Daoy (cell line): Measurements from ENCODE around the gene ZNF664. TPM values are rescaled to one million over a fixed set of nuclear protein-coding genes. Genes with fewer than 3 reads are reported as not detected.

Experiments
- DNase-seq: peaks from one replicate; pipeline ENCODE4 v3.0.0-alpha.2; 2015; ENCODE audit warnings: low read depth
- total RNA-seq: library from RNA; depleted of rRNA; stranded (reverse); fragments of >200 nt; shearing (Covaris generic); gene quantifications from 2 replicates; pipeline ENCODE4 v1.2.3, GENCODE V29; 2014

The ZNF664 gene
- total RNA-seq, 1 experiment from 2014 or later = 50.9 TPM

DNA sequence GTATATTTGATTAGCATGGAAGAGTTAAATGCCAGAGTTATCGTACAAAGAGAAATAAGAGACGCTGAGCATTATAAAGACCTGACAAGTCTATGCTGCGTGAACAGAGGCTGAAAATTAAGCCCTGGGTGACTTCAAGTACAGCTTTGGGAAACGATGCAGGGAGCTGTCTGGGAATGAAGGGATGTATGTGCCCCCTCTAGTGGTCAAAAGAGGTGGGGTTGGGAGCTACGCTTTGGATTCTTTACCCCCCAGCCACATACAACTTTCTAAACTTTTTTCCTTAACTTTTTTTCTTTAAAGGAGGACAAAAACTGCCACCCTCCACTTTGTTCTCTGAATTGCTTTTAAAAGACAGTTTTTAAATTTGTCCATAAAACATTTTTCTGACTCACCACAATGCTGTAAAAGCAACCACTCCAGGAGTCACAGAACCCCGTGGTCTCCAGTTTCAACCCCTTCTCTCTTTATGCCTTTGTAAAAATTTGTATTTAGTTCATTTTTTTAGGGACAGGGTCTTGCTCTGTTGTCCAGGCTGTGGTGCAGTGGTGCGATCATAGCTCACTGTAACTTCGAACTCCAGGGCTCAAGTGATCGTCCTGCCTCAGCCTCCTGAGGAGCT, 59.4 kb downstream of the ZNF664 start:
- DNase-seq = peak; percentile 69

DNA sequence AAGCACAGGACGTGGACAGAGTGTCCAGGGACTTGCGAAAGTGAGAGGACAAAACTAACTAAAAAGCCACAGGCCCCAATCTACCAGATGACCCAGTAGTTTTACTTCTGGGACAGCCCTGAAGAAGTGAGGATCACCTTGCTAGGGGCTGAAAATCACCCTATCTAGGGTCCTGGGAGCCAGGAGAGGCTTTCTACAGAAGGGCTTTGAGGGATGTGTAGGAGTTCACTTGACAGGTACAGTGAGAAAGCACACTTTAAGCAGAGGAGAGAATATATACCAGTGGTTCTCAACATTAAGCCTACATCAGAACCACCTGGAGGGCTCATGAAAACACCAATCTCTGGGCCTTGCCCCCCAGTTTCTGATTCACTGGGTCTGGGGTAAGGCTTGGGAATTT, 60.8 kb downstream of the ZNF664 start:
- no peak for DNase-seq

DNA sequence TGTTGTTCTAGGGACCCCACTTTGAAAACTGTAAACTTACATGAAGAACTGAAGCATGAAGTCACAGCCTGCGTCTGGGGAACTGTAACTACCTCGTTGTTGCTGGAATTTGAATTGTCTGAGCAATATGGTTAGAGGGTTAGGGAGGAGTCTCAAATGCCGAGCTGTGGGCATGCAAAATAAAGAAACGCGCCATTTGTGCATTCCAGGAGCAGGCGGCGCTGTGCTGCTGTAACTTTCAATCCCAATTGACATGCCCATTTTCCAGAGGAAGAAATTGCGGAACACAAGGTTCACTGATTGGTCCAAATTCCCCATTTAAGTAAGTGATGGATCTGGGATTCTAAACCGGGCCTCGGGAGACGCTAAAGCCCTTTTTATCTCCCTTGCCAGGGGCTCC, 61.3 kb downstream of the ZNF664 start:
- DNase-seq = no peak

DNA sequence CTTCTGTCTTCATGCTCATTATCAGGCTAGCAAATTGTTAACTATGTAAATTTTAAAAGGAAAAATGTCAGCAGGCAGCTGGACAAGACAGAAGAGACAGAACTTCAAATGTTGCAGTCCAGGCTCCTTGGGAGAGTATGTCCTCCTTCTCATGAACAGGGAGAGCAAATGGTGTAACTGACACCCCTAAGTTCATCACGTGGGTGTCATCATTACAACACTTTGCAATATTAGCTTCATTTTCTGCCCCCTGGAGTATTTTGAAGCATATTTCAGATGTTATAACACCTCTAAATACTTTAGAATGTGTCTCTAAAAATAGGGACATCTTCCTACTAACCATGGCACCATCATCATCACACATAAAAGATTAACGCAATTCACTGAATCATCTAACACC, 62.1 kb downstream of the ZNF664 start:
- DNase-seq = no peak

DNA sequence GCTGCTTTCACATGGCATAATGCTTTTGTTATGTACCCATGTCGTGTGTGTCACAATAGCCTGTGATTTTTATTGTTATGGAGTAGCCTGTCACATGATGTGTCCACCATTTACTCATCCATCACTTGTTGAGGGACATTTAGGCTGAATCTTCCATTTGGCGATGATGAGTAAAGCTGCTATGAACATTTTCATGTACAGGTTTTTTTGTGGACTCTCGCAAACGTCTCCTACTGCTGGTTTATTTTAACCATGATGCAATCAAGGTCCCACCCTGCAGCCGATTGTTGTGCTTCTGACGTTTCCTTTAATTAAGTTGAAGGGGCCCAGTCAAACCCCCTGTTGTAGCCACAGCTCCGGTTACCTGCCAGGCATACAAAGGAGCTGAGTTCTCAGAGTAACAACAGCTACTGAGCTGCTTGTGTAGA, 63.2 kb downstream of the ZNF664 start:
- DNase-seq = no peak

DNA sequence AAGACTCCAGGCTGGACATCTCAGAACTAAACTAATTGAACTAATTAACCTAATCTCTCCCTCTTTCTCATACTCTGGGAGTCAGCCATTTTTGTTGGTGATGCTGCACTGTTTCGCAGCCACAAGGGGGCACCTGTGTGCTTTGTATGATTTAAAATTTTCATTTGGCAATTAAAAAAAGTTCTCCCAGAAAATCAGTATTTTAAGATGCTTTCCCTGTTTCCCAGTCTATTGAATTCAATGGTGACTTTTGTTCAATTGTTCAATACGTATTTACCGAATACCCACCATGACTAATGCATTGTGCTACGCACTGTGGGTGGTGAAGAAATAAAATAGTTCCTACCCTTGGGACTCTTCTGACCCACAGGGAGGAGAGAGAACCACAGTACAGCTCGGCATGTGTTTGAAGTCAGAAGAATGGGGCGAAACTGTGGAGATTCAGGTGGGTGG, 63.7 kb downstream of the ZNF664 start:
- DNase-seq = peak; percentile 48

DNA sequence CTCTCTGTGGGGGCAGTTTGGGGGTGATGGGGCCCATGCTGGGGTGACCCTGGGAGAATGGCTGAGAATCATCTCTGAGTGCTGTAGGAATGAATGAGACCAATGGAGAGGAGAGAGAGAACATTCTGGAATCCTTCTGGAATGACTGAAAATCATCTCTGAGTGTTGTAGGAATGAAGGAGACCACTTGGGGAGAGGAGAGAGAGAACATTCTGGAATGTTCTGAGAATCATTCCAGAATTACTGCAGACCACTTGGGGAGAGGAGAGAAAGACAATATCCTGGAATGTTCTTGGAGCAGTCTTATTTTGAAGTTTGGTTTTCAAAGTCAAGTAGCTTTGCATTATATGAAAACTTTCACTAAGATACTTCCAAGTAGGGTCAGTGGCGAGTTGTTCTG, 64.3 kb downstream of the ZNF664 start:
- no peak for DNase-seq

DNA sequence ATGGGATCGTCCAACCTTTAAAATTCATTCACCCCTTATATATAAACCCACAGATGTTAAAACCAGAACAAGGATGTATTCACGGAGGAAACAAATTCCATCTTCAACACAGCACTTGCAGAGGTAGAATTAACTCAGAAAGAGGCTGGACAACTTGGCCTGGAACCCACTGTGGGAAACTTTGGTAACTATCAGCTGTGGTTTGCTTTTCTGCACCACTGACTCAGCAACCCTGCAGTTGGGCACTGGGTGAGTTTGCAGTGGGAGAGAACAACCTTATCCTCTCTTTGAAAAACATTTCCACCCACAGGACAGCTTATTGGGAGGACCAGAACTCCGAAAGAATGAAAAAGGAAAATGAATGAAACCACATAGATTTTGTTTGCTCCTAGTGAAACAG, 66.3 kb downstream of the ZNF664 start:
- peak; percentile 58 for DNase-seq

DNA sequence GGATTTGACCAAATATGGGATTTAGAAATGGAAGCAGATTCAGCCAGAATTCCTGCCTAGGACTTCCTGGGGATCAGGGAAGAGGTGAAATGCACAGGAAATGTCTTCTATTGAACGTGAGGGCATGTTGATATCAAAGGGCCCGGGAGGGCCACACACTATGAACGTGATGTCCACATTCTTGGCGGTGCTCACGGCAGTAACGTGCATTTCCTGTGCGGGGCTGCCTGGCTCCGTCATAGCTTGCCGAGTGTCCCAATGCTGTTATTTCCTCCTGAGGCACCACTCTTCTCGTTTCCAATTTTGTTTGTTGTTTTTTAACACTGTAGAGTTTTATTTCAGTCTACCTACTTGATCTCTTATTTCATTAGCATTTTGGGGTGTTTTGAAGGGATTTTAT, 67.3 kb downstream of the ZNF664 start:
- DNase-seq = no peak

DNA sequence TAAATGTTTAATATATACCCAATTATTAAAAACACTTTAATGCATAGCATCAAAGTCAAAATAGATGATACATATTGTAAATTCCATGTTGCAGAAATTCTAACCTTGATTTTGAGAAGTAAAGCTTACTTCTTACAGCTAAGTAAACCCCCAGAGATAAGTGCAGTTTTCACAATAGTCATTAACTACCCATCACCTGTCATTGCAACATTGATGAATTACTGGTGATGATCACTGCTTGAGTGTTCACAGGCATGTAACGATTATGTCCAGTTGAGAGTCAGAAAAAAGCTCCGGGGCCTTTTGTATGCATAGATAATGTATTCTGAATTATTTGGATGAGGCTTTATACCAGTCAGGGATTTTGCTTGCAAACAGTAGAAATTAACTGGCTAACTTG, 67.7 kb downstream of the ZNF664 start:
- DNase-seq = no peak

DNA sequence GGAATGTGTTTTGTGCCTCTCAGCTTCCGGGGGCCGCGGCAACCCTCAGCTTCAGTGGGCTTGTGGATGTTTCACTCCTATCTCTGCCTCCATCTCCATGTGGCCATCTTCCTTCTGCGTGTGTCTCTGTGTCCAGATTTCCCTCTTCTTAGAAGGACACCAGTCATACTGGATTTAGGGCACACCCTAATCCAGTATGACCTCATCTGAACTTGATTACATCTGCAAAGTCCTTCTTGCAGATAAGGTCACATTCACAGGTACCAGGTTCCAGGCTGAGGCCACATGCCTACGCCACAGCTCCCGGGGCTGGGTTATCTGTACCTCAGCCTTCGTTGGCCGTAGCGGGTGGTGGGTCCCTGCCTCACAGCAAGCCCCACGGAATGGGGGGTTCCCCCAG, 68.9 kb downstream of the ZNF664 start:
- DNase-seq = no peak

DNA sequence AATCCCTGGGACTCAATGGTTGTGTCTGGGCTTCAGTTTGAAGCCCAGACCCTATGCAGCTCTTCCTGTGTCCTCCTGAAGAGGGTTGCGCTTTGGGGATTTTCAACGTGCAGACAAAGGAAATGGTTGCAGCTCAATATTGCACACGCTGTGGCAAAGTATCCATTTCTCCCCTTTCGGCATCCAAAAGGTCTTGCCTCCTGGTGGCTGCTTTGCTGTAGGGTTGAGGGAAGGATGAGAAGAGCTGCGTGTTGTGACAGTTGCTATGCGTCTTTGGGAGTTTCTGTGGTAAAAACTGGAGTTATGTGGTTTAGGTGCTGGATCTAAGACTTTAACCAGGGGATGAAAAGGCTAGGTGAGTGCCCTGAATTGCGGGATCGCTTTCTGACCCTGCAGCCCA, 71.0 kb downstream of the ZNF664 start:
- no peak for DNase-seq

DNA sequence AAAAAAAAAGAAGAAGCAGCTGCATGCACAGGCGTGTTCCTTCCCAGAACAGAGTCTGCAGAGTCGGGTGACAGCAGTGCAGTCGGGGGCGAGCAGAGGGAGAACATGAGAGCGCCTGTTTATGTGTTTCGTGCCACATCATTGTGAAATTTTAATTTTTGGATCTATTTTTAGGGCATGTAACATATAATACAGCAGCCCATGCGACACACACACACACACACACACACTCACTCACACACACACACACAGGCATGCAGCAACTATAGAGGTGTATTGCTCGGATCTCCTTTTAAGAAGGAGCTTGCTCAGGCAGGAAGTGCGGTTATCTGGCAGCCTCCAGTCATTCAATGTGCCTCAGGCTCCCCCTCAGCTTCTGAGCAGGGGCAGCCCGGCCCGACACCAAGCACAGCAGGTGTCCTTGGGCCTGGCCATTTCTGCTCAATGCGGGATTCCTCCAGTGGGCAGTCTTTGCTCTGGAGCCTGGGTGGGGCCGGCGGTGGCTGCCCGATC, 71.8 kb downstream of the ZNF664 start:
- no peak for DNase-seq

DNA sequence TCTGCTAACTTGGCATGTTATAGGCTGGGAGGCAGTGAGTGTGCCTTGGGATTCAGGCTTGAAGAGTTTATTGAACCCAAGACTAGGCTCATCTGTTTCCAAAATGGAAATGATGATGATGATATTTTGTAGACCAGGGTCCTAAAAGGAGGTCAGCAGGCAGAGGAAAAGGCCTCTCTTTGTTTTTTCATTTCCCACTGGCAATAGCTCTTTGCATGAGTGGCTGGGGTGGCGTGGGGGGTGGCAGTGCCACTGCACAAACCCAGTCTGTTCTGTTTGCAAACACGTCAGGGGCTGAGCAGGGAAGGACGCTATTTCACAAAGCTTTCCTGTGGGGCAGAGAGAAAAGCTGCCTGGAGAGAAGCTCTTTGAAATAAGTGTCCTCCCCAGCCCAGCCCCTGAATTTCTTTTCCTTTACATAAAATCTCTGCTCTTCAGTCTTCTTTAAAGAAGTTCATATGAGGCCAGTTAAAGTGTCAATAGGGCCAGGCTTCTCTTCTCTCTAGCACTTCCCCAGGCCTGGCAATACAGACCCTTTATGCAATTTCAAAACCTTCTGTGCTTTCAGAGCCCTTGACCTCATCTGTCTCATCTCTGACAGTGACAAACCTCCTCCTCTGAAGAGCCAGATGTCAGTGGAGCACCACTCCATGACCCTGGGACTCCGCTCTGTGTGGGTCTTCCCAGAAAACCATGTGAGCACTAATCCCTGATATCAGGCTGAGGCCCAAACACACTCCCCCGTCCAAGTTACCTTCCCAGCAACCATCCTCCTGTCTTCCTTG, 72.8 kb downstream of the ZNF664 start:
- DNase-seq = no peak

DNA sequence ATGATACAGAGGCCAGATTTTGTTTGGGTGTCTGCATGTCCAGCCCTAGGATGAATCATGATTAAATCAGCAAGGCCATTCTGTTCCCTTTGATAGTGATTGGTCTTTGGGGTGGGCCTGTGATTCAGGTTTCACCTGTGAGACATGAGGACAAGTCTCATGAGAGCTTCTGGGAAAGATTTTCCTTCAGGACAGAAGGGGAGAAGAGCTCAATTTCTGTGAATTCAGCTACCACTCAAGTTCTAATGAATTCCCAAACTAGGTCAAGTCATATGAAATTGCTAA, 73.4 kb downstream of the ZNF664 start:
- no peak for DNase-seq

DNA sequence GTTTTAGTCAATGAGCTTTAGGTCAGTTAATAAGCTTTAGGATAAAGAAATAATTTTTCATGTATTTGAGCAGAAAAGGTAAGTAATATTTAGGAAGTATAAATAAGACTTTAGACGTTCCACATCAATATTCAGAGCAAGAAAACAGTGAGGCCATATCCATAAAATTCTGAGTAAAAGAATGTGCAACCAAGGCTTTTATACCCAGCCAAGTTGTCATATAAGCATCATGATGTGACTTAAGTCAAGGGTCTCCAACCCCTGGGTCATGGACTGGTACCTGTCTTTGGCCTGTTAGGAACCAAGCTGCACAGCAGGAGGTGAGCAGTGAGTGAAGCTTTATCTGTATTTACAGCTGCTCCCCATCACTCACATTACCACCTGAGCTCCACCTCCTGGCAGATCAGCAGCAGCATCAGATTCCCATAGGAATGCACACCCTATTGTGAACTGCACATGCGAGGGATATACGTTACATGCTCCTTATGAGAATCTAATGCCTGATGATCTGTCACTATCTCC, 74.1 kb downstream of the ZNF664 start:
- no peak for DNase-seq

DNA sequence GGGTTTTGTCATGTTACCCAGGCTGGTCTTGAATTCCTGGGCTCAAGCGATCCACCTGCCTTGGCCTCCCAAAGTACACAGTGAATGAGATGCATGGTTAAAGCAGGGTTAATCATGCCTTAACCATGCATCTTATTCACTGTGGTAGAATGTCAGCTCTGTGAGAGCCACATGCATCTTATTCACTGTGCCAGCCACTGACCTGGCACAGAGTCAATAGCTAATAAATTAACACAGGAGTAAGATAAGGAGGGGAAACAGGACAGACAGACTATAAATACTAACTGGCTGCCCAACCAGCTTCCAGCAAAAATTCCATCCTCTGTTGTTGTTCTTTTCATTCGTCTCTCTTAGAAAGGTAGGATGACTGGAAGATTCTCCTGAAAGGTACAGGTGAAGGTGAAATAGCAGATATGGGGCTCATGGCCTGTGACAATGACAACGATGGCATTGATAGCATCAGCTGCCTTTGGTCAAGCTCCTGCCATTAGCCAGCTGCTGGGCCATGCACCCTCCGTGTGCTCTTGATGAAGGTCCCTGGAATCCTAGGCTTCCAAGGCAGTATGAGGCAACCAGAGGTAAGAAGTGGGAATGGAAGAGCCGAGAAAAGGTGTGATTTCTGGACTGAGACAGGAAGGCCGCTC, 76.6 kb downstream of the ZNF664 start:
- peak; percentile 40 for DNase-seq

DNA sequence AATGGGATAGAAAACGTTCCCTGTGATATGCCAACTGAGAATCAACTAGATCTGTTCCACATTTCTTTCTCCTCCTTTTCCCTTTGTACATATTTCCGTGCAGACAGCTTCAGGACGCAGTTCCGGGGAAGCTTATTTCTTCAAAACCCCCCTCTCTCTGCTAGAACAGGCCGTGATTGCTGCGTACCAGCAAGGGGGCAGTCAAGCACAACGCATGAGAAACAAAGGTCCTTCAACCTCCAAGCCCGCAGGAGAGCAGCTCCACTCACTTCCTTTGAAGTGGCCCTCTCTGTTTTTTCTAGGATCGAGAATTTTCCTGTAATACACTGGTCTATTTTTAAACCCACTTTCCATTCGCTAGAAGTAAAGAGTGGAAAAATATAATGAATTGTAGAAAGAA, 80.8 kb downstream of the ZNF664 start:
- peak; percentile 72 for DNase-seq

DNA sequence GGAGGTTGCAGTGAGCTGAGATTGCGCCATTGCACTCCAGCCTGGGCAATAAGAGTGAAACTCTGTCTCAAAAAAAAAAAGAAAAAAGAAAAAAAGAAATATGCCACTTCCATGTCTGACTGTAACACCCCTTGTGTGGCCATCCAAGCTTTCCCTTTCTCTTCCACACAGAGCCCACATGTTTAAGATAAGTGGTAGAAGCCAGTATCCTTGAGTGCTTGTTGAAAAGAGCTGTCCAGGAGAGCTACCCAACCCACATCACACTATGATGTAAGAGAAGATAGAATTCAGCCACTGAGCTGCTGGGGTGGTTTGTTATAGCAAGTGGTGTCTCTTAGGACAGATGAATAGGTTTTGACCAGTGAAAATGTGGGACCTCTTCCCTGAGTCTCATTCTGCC, 82.1 kb downstream of the ZNF664 start:
- no peak for DNase-seq

DNA sequence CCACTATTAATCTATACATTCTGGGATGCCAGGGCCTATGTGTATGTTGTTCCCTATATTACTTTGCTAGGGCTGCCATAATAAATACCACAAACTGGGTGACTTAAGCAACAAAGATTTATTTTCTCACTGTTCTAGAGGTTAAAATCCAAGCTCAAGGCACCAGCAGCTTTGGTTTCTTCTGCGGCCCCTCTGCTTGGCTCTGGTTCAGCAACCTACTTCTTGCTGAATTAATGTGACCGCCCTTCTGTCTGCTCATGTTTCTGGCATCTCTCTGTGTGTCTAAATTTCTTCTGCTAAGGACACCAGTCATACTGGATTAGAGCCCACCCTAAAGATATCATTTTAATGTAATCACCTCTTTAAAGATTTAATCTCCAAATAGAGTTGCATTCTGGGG, 84.7 kb downstream of the ZNF664 start:
- no peak for DNase-seq

DNA sequence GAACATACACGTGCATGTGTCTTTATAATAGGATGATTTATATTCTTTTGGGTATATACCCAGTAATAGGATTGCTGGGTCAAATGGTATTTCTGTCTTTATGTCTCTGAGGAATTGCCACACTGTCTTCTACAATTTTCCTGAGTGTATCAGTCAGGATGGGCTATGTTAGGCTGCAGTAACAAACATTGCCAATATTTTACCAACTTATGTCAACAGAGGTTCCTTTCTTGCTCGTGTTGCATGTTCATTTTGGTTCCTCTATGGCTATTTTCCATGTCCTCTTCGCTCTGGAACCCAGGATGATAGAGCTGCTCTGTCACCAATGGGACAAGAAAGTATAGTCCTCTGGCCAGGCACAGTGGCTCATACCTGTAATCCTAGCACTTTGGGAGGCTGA, 86.7 kb downstream of the ZNF664 start:
- DNase-seq = no peak
